Common myeloid progenitor, CD34-positive (primary cell): ENCODE measurements around the gene IRF2.

Experiments used
- CTCF ChIA-PET: fragments of 350-600 bp; sonication (Branson Sonifier 250); formaldehyde crosslinking; loops from one replicate; lab custom pipeline; 2021; ENCODE audit warnings: antibody characterized with exemption; lab: Charles Lee
- POLR2A ChIA-PET: fragments of 350-600 bp; sonication (Branson Sonifier 250); formaldehyde crosslinking; loops from one replicate; lab custom pipeline; 2021; ENCODE audit warnings: antibody characterized with exemption; lab: Charles Lee
- DNase-seq, 3 donors: peaks; one replicate each; pipeline versions ENCODE4 v3.0.0 to v3.0.0-alpha.2; 2013
- H3K27ac ChIP-seq, 2 experiments: 1 replicate in 1 of 2; 2 replicates in 1 of 2; pipeline ENCODE4 v1.7.0; 2013; ENCODE audit warnings: inconsistent platforms in 2 of 2, low read length in 2 of 2, mild to moderate bottlenecking in 2 of 2, low read depth in 1 of 2, moderate library complexity in 1 of 2; ENCODE audit not compliant: severe bottlenecking in 2 of 2, insufficient read depth in 1 of 2, poor library complexity in 1 of 2
- H3K27me3 ChIP-seq, 5 experiments: replicated peaks in 2 of 5; 1 replicate in 3 of 5; 2 replicates in 2 of 5; pipeline versions ENCODE4 v1.6.1 to v1.7.0; 2013; ENCODE audit warnings: low read length in 4 of 5, mild to moderate bottlenecking in 2 of 5, moderate library complexity in 2 of 5, inconsistent platforms in 1 of 5; ENCODE audit not compliant: insufficient read depth in 5 of 5, control insufficient read depth in 4 of 5
- H3K36me3 ChIP-seq, 4 experiments: 1 replicate in 2 of 4; 2 replicates in 2 of 4; pipeline versions ENCODE4 v1.6.1 to v1.7.0; 2013; ENCODE audit warnings: low read length in 3 of 4, control low read depth in 1 of 4, mild to moderate bottlenecking in 1 of 4; ENCODE audit not compliant: control insufficient read depth in 4 of 4, insufficient read depth in 4 of 4
- H3K4me1 ChIP-seq, 4 experiments: 1 replicate in 3 of 4; 2 replicates in 1 of 4; pipeline versions ENCODE4 v1.6.1 to v1.7.1; 2013; ENCODE audit warnings: low read length in 3 of 4, mild to moderate bottlenecking in 3 of 4, control low read depth in 1 of 4, inconsistent platforms in 1 of 4, moderate library complexity in 1 of 4; ENCODE audit not compliant: control insufficient read depth in 4 of 4, insufficient read depth in 4 of 4; ENCODE audit errors: control extremely low read depth in 1 of 4
- H3K4me3 ChIP-seq, 7 experiments: 1 replicate in 4 of 7; 2 replicates in 3 of 7; pipeline versions ENCODE4 v1.5.1 to v1.7.0; 2013; ENCODE audit warnings: mild to moderate bottlenecking in 7 of 7, low read length in 6 of 7, moderate library complexity in 6 of 7, inconsistent platforms in 2 of 7, low read depth in 2 of 7, control low read depth in 1 of 7; ENCODE audit not compliant: insufficient read depth in 4 of 7, control insufficient read depth in 1 of 7; ENCODE audit errors: extremely low read depth in 1 of 7
- H3K9me3 ChIP-seq, 5 experiments: 1 replicate in 4 of 5; 2 replicates in 1 of 5; pipeline versions ENCODE4 v1.6.1 to v1.7.1; 2013; ENCODE audit warnings: low read length in 4 of 5, mild to moderate bottlenecking in 2 of 5, inconsistent platforms in 1 of 5, low read depth in 1 of 5, moderate library complexity in 1 of 5; ENCODE audit not compliant: control insufficient read depth in 4 of 5, insufficient read depth in 2 of 5; ENCODE audit errors: control extremely low read depth in 1 of 5
- WGBS: methylation state at CpG from one replicate; pipeline ENCODE4 v1.1.5; 2013; ENCODE audit not compliant: insufficient coverage; 5-methylcytosine and 5-hydroxymethylcytosine counted together

The IRF2 gene

DNA sequence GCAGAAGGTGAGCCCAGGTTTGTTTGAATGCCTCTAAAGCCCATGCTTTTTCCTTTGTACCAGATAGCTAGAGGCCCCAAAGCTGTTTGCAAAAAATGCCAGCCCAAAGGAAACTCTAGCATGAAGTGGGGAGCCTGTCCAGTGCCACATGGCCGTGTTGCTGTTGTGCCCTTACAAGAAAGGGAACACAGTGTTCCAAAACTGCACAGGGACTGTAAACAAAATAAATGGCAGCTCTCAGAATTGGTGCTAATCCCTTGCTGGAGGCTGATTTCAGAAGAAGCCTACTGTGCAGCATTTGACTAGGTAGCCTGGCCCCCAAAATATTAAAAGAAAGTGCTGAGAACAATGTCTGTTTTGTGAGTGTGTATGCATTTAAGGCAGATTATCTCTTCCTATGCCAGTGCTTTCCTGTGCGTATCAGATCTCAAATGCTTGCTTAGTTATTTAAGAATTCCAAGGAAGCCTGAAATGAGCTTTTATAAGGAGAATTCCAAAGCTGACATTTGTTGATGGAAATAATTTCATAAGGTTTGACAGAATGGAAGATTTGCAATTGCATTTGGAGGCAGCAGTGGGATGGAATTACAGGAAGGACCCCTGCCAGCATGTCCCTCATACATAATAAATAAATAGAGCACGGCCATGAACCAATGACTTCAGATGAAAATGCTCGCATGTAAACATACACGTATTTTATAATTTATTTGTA lies 115.7 kb downstream of the IRF2 start:
- CTCF ChIA-PET = no interaction called here

DNA sequence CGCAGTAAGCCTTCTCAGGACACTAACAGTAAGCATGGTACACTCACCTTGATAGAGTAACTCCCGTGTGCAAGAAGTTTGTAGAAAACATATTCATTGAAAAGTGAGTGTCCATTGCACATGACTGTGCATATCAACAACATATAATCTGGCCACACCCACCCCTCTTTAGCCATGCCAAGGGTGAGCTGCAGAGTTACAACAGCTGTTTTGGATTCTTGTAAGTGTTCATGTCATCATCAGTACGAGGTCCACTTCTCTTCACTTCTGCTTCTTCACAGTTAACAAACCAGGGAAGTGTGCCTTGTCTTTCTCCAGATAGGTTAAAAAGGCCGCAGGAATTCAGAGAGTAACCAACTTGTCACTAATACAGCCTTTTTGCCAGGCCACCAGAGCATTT lies 116.6 kb downstream of the IRF2 start:
- 100% methylated on average over 2 of the region's 4 CpGs for WGBS
- H3K4me1 ChIP-seq = peaks cover 4 to 31% (median 25%) of the 10 kb centered on the region in 4 experiments
- no peak for DNase-seq

More for the DNA sequence above, 115.7 kb downstream of the IRF2 start:
- Histone ChIP-seq H3K36me3 (no peaks in the 10 kb centered on the region), H3K27me3 (no peaks in the 10 kb centered on the region), H3K4me3 (no peak overlapping the region), H3K9me3 (peaks cover 0 to 5% (median 2%) of the 10 kb centered on the region in 5 experiments), H3K4me1 (peaks cover 4 to 27% (median 20%) of the 10 kb centered on the region in 4 experiments), H3K27ac (no peak overlapping the region)
- DNase-seq = no peak
- POLR2A ChIA-PET = no interaction called here
- 94% methylated on average over 2 of the region's 5 CpGs for WGBS

DNA sequence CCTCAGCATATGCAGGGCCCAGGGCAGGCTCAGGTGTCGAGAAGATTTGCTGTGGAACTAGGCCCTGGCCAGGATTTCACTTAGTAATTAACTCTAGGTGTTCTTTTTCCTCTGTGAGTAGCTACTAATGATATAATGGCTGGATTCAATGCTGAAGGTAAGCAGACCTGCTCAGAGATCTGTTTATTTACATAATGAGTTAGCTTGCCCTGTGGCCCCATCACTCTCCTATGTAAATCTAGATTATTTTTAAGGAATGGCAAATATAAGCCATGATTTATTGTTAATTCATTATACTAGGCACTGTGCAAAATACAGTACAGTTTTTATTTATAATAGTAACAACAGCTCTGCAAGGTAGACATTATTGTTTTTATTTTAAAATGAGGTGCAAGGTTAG lies 117.2 kb downstream of the IRF2 start:
- Histone ChIP-seq H3K36me3 (no peaks in the 10 kb centered on the region), H3K27me3 (no peaks in the 10 kb centered on the region), H3K4me1 (peaks cover 4 to 31% (median 25%) of the 10 kb centered on the region in 4 experiments), H3K4me3 (no peak overlapping the region), H3K27ac (no peak overlapping the region), H3K9me3 (peaks cover 0 to 5% (median 2%) of the 10 kb centered on the region in 5 experiments)
- no peak for DNase-seq
- ChIA-PET POLR2A (no interaction called here), CTCF (interaction anchor here (1.0 kb wide), 2 partner anchors 24 to 52 kb away, joined by 3 read pairs; no protein-coding TSS in a partner anchor)
- WGBS = no CpG with 5 or more reads among the region's 1 CpG

More for the DNA sequence above, 116.6 kb downstream of the IRF2 start:
- no peaks in the 10 kb centered on the region for H3K36me3 ChIP-seq
- no peak overlapping the region for H3K27ac ChIP-seq
- no peaks in the 10 kb centered on the region for H3K27me3 ChIP-seq
- no peak overlapping the region for H3K4me3 ChIP-seq
- POLR2A ChIA-PET = no interaction called here
- CTCF ChIA-PET = interaction anchor here (1.0 kb wide), 1 partner anchor 24 kb away, joined by 3 read pairs; no protein-coding TSS in a partner anchor
- H3K9me3 ChIP-seq = peaks cover 0 to 5% (median 2%) of the 10 kb centered on the region in 5 experiments

DNA sequence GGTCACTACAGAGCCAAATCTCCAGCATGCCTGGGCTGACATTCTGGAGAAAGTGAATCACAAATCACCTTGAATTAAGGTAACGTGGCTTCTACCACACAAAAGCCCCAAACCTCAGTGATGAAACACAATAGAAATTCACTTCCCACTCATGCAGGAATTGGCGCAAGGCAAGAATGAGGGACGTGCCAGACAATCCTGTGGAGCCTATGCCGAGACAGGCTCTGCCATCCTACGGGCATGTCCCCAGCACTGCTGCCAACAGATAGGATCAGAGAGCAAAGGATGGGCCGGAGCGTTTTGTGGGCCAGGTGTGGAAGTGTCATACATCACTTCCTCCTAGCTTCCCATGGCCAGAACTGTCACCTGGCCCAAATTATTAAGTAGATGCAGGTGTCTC lies 118.0 kb downstream of the IRF2 start:
- POLR2A ChIA-PET = no interaction called here
- 98% methylated on average over 7 of the region's 7 CpGs for WGBS
- DNase-seq = no peak
- no peaks in the 10 kb centered on the region for H3K27me3 ChIP-seq
- H3K4me1 ChIP-seq = peaks cover 4 to 31% (median 26%) of the 10 kb centered on the region in 4 experiments
- CTCF ChIA-PET = interaction anchor here (0.7 to 1.3 kb wide), 3 partner anchors 10 to 53 kb away, joined by 3 read pairs; no protein-coding TSS in a partner anchor
- peaks cover 0 to 5% (median 2%) of the 10 kb centered on the region in 5 experiments for H3K9me3 ChIP-seq
- H3K27ac ChIP-seq = no peak overlapping the region
- H3K36me3 ChIP-seq = no peaks in the 10 kb centered on the region
- no peak overlapping the region for H3K4me3 ChIP-seq

DNA sequence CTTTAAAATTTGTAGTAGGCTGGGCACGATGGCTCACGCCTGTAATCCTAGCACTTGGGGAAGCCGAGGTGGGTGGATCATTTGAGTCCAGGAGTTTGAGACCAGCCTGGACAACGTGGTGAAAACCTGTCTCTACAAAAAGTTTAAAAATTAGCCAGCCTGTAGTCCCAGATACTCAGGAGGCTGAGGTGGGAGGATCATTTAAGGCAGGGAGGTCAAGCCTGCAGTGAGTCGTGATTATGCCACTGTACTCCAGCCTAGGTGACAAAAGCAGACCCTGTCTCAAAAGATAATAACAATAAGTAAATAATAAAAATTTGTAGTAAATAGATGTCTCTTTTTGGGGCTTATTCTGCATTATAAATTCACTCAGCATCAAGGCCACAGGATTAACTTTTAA lies 118.5 kb downstream of the IRF2 start:
- WGBS = 70% methylated on average over 4 of the region's 5 CpGs
- Histone ChIP-seq H3K9me3 (peaks cover 0 to 5% (median 2%) of the 10 kb centered on the region in 5 experiments), H3K4me3 (no peak overlapping the region), H3K36me3 (no peaks in the 10 kb centered on the region), H3K27ac (peak overlapping the region in 1 of 2 experiments; percentile 72), H3K4me1 (peaks cover 4 to 31% (median 26%) of the 10 kb centered on the region in 4 experiments), H3K27me3 (no peaks in the 10 kb centered on the region)
- no peak for DNase-seq
- ChIA-PET CTCF (interaction anchor here (1.3 kb wide), 1 partner anchor 21 kb away, joined by 3 read pairs; no protein-coding TSS in a partner anchor), POLR2A (no interaction called here)

DNA sequence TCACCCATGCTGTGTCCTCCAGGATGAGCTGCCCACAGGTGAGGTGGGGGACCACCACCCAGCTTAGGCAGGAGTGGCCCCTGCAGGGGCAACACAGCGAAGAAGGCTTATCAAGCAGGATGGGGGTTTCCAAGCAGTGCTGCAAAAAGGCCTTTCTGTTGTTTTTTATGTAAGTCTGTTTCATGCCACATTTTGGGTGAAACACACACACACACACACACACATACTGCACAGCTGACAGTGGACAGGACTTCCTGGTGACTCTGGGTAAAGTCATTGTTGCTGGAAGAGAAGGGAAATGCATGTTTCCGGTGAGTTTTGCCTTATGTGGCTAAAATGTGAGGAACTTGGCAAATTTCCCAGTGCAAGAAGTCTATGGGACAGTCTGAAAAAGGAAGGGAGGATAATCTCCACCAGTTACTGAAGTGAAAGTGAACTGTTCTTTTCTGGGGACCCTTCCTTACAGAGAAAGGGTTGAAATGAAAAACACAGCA lies 119.2 kb downstream of the IRF2 start:
- Histone ChIP-seq H3K36me3 (no peaks in the 10 kb centered on the region), H3K27me3 (no peaks in the 10 kb centered on the region), H3K4me1 (peaks cover 4 to 31% (median 26%) of the 10 kb centered on the region in 4 experiments), H3K9me3 (peaks cover 0 to 5% (median 2%) of the 10 kb centered on the region in 5 experiments), H3K27ac (peak overlapping the region; percentile 27 to 72), H3K4me3 (peak overlapping the region in 4 of 7 experiments; percentile 6 to 42 (median 33))
- POLR2A ChIA-PET = no interaction called here
- CTCF ChIA-PET = interaction anchor here (0.8 kb wide), 1 partner anchor 24 kb away, joined by 4 read pairs; no protein-coding TSS in a partner anchor
- 0% methylated on average over 1 of the region's 2 CpGs for WGBS
- peak; percentile 98 to 99 (median 98) for DNase-seq

DNA sequence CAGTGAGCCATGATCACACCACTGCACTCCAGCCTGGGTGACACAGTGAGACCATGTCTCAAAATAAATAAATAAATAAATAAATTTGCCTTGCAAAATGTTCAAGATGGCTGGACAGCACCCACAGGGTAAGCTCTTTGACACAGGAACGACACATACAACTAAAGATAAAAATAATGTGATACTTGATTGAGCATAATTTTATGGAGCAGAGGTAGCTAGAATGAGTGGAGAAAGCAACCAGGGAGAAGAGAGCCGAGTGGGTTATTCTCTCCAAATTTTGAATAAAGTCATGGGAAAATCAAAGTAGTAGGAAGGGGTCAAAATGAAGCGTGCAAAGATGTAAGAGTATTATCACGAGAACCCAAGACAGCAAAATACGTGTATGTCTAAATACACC lies 121.5 kb downstream of the IRF2 start:
- DNase-seq = no peak
- Histone ChIP-seq H3K4me3 (no peak overlapping the region), H3K27me3 (no peaks in the 10 kb centered on the region), H3K9me3 (peaks cover 0 to 4% (median 2%) of the 10 kb centered on the region in 5 experiments), H3K36me3 (no peaks in the 10 kb centered on the region), H3K27ac (no peak overlapping the region), H3K4me1 (peaks cover 4 to 50% (median 36%) of the 10 kb centered on the region in 4 experiments)
- ChIA-PET POLR2A (no interaction called here), CTCF (interaction anchor here (0.6 to 1.5 kb wide), 9 partner anchors 8 to 88 kb away, joined by 3 to 5 read pairs (median 3); no protein-coding TSS in a partner anchor)
- WGBS = 100% methylated on average over 1 of the region's 5 CpGs
